MCF 10A (cell line): ENCODE data around the gene PRKN. TPM values are rescaled to one million over a fixed set of nuclear protein-coding genes. Genes with fewer than 3 reads are reported as not detected.
A peak's percentile ranks its signal among the peaks of the same experiment; 100 is the strongest.

Source experiments
- BruUV-seq: library from RNA; stranded (reverse); fragments of 400-500 nt; replicated peaks from 2 replicates; lab custom pipeline; 2021; lab: Mats Ljungman, UMichigan
- CTCF ChIA-PET: fragments of 300-600 bp; sonication (Branson Sonifier 250); formaldehyde crosslinking; extraction: SDS; loops from one replicate; lab custom pipeline; 2021; ENCODE audit warnings: antibody characterized with exemption, inconsistent platforms; lab: Yijun Ruan, JAX
- POLR2A ChIA-PET: fragments of 300-600, 350-650 bp; sonication (Branson Sonifier 250); formaldehyde crosslinking; extraction: SDS; loops from one replicate; lab custom pipeline; 2020; ENCODE audit warnings: antibody characterized with exemption, inconsistent platforms; lab: Yijun Ruan, JAX
- DNase-seq: peaks from one replicate; pipeline ENCODE4 v3.0.0-alpha.2; 2018; ENCODE audit not compliant: unreplicated experiment
- H3K27ac Mint-ChIP-seq: one replicate; pipeline ENCODE4 v1.8.0; 2022; ENCODE audit warnings: mild to moderate bottlenecking, low read depth, mixed read lengths; ENCODE audit not compliant: unreplicated experiment
- H3K27me3 Mint-ChIP-seq: one replicate; pipeline ENCODE4 v1.8.0; 2022; ENCODE audit warnings: mixed read lengths; ENCODE audit not compliant: insufficient read depth, unreplicated experiment
- H3K36me3 Mint-ChIP-seq: one replicate; pipeline ENCODE4 v1.8.0; 2022; ENCODE audit warnings: mild to moderate bottlenecking, moderate library complexity, mixed read lengths; ENCODE audit not compliant: insufficient read depth, unreplicated experiment
- H3K4me1 Mint-ChIP-seq: one replicate; pipeline ENCODE4 v1.8.0; 2022; ENCODE audit warnings: mixed read lengths; ENCODE audit not compliant: insufficient read depth, unreplicated experiment
- H3K4me3 Mint-ChIP-seq: one replicate; pipeline ENCODE4 v1.8.0; 2022; ENCODE audit warnings: mild to moderate bottlenecking, moderate library complexity, mixed read lengths; ENCODE audit not compliant: unreplicated experiment
- H3K9me3 Mint-ChIP-seq: one replicate; pipeline ENCODE4 v1.8.0; 2022; ENCODE audit warnings: mixed read lengths; ENCODE audit not compliant: unreplicated experiment
- intact Hi-C: fragments of 100-400 bp; cut with micrococcal nuclease; formaldehyde crosslinking; loops from 2 replicates; pipeline ENCODE4 v1.14.1; 2022
- total RNA-seq: library from RNA; stranded (reverse); gene quantifications from 2 replicates; pipeline ENCODE4 v1.2.3, GENCODE V29; 2022
- TF ChIP-seq, protein P1 (sequence below): fragments of 200-600 bp; IDR thresholded peaks from one replicate; pipeline ENCODE4 v1.8.0; 2022; ENCODE audit warnings: antibody characterized with exemption, mild to moderate bottlenecking; ENCODE audit not compliant: unreplicated experiment

PRKN gene
- total RNA-seq, 1 experiment from 2014 or later: 2.5 TPM

DNA sequence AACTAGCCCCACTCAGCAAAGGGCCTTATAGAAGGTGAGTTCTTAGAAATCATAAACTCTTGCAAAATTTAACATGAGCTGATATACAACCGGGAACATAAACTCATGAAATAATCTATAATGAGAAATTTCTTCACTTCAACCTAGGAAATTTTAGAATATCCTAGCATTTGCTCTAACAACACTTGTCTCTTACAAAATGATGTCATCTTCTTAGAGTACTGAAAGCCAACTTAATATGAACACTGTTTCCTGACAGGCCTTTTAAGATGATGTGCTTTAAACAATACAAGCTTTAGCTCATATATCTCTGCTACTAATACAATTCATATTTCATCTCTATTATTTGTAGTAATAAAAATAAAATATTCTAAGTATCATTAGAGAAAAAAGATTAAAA is 1.1 kb upstream of the PRKN start:
- Mint-ChIP-seq H3K9me3 (no peaks in the 10 kb centered on the region), H3K36me3 (peaks cover 12% of the 10 kb centered on the region), H3K27me3 (no peaks in the 10 kb centered on the region), H3K4me1 (peaks cover 8% of the 10 kb centered on the region), H3K4me3 (peak overlapping the region; percentile 86), H3K27ac (peak overlapping the region; percentile 97)
- no peak for DNase-seq
- TF ChIP-seq, protein P1, sequence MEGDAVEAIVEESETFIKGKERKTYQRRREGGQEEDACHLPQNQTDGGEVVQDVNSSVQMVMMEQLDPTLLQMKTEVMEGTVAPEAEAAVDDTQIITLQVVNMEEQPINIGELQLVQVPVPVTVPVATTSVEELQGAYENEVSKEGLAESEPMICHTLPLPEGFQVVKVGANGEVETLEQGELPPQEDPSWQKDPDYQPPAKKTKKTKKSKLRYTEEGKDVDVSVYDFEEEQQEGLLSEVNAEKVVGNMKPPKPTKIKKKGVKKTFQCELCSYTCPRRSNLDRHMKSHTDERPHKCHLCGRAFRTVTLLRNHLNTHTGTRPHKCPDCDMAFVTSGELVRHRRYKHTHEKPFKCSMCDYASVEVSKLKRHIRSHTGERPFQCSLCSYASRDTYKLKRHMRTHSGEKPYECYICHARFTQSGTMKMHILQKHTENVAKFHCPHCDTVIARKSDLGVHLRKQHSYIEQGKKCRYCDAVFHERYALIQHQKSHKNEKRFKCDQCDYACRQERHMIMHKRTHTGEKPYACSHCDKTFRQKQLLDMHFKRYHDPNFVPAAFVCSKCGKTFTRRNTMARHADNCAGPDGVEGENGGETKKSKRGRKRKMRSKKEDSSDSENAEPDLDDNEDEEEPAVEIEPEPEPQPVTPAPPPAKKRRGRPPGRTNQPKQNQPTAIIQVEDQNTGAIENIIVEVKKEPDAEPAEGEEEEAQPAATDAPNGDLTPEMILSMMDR: no peak
- intact Hi-C loops: loop anchor here (5.0 kb wide), 1 partner anchor 171 kb away; no protein-coding TSS in a partner anchor
- CTCF ChIA-PET: interaction anchor here (0.7 to 1.6 kb wide), 3 partner anchors 8 to 1335 kb away, joined by 3 read pairs; no protein-coding TSS in a partner anchor
- no TSS peak for BruUV-seq
- POLR2A ChIA-PET: interaction anchor here (0.6 to 1.5 kb wide), 2 partner anchors 40 to 114 kb away, joined by 3 read pairs; no protein-coding TSS in a partner anchor

DNA sequence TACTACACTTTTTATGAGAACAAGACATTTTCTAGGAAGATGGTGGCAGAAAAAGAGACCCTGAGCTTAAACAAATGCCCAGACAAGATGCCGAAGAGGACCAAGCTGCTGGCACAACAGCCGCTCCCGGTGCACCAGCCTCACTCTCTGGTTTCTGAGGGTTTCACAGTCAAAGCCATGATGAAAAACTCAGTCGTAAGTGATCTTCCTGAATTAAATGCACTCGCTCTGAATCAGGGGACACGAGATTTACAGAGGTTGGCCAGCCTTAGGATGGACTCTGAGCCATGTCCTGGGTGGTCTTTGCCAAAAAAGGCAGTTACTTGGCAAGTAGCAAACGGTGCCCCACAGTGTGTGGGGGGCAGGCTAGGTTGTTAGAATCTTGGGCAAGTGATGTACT is 631 bp upstream of the PRKN start:
- H3K9me3 Mint-ChIP-seq: no peaks in the 10 kb centered on the region
- intact Hi-C loops: loop anchor here (5.0 kb wide), 1 partner anchor 171 kb away; no protein-coding TSS in a partner anchor
- TF ChIP-seq, protein P1: no peak
- peak overlapping the region; percentile 97 for H3K27ac Mint-ChIP-seq
- H3K27me3 Mint-ChIP-seq: no peaks in the 10 kb centered on the region
- peak overlapping the region; percentile 86 for H3K4me3 Mint-ChIP-seq
- CTCF ChIA-PET: interaction anchor here (0.7 to 1.6 kb wide), 3 partner anchors 9 to 1334 kb away, joined by 3 read pairs; no protein-coding TSS in a partner anchor
- TSS peak; percentile 74 for BruUV-seq
- POLR2A ChIA-PET: interaction anchor here (0.6 to 1.9 kb wide), 6 partner anchors 34 to 1266 kb away, joined by 3 to 4 read pairs (median 3); no protein-coding TSS in a partner anchor
- H3K4me1 Mint-ChIP-seq: peaks cover 8% of the 10 kb centered on the region
- no peak for DNase-seq
- peaks cover 12% of the 10 kb centered on the region for H3K36me3 Mint-ChIP-seq

DNA sequence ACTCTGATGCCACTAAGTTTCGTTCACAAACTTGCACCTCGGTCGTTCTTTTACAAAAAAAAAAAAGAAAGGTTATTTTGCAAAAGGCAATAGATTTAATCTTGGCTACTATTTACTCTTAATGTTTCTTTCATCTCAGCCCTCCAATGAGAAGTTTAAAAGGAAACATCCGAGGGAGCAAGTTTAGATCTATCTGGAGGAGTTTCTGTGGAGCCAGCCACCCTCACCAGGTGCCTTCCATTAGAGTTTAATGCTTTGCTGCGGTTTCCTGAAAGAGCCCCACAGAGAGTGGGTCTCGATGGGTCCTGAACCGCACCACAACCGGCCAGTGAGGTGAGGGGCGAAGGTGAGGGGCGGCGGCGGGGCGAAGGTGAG is 632 bp downstream of the PRKN start:
- intact Hi-C loops: loop anchor here (5.0 kb wide), 1 partner anchor 170 kb away; no protein-coding TSS in a partner anchor
- Mint-ChIP-seq H3K36me3 (peaks cover 12% of the 10 kb centered on the region), H3K9me3 (no peaks in the 10 kb centered on the region), H3K27ac (peak overlapping the region; percentile 97), H3K27me3 (no peaks in the 10 kb centered on the region), H3K4me1 (peaks cover 8% of the 10 kb centered on the region), H3K4me3 (peak overlapping the region; percentile 86)
- TF ChIP-seq, protein P1: no peak
- DNase-seq: no peak
- ChIA-PET POLR2A (interaction anchor here (0.6 to 1.9 kb wide), 3 partner anchors 27 to 111 kb away, joined by 3 read pairs; no protein-coding TSS in a partner anchor), CTCF (no interaction called here)
- BruUV-seq: no TSS peak

DNA sequence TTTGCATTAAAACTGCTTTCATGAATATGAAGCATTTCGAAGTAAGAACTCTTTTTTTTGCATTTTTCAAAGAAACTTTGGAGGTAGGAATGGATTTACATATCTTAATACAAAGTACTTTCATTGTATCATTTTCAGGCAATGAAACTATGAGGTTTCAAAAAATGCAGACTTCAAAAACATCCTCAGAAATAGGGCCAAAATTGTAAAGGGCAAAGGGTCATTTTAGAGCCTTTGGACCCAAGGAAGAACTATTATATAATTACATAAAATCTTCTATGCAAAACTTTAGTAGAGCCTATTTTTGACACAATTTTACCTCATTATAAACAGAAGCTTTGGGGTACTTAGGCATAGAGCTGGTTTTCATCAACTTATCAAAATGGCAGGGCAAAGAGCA is 4.9 kb downstream of the PRKN start:
- no TSS peak for BruUV-seq
- no peak for DNase-seq
- ChIA-PET POLR2A (interaction anchor here (0.7 kb wide), 1 partner anchor 1372 kb away, joined by 4 read pairs; no protein-coding TSS in a partner anchor), CTCF (interaction anchor here (1.4 to 1.5 kb wide), 2 partner anchors 14 to 166 kb away, joined by 4 to 6 read pairs; no protein-coding TSS in a partner anchor)
- Mint-ChIP-seq H3K4me1 (peaks cover 8% of the 10 kb centered on the region), H3K27ac (no peak overlapping the region), H3K27me3 (no peaks in the 10 kb centered on the region), H3K36me3 (peaks cover 12% of the 10 kb centered on the region), H3K9me3 (no peaks in the 10 kb centered on the region), H3K4me3 (no peak overlapping the region)
- intact Hi-C loops: no loop called here
- TF ChIP-seq, protein P1: no peak
